Measurements from ENCODE around the gene GOLGA6L1.
"Not testable (repeated sequence)": the region's sequence is repeated elsewhere in the genome, so short reads cannot be mapped to it uniquely, and the experiment has no call there.

The GOLGA6L1 gene, protein sequence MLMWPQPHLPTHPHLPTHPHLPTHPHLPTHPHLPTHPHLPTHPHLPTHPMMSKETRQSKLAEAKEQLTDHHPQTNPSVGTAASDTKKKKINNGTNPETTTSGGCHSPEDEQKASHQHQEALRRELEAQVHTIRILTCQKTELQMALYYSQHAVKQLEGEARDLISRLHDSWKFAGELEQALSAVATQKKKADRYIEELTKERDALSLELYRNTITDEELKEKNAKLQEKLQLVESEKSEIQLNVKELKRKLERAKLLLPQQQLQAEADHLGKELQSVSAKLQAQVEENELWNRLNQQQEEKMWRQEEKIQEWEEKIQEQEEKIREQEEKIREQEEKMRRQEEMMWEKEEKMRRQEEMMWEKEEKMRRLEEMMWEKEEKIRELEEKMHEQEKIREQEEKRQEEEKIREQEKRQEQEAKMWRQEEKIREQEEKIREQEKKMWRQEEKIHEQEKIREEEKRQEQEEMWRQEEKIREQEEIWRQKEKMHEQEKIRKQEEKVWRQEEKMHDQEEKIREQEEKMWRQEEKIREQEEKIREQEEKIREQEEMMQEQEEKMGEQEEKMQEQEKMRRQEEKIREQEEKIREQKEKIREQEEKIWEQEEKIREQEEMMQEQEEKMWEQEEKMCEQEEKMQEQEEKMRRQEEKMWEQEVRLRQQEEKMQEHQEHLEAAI

DNA sequence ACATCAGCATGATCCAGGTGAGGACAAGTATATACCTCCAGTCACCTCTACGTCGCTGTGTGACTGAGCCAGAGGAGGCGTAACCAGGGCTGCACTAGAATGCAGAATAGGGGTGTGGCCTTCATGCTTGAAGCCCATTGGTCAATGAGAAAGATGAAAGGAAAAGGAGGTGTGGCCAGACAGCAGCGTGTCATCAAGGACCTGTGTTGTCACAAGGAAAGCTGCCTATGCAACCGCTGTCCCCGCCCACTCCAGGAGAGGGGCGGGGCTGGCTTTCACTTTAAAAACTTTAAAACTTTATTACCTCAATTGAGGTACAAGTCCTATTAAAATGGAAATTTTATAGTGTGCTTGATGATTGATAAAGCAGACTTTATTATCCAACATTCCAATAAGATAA, at the start of gene GOLGA6L1:
Gene GOLGA6L1, minus strand, starts transcription at position 101 of the 400 bp plus-strand sequence. Its CDS starts 91 bp downstream, at position 10.
- H3K36me3 ChIP-seq (ENCODE audit: insufficient read depth, low read length); H3K4me1 ChIP-seq (ENCODE audit: insufficient read depth, low read length); H3K9me3 ChIP-seq (ENCODE audit: control insufficient read depth, insufficient read depth, low read length); H3K9ac ChIP-seq (ENCODE audit: low read depth, low read length): not testable (repeated sequence)

DNA sequence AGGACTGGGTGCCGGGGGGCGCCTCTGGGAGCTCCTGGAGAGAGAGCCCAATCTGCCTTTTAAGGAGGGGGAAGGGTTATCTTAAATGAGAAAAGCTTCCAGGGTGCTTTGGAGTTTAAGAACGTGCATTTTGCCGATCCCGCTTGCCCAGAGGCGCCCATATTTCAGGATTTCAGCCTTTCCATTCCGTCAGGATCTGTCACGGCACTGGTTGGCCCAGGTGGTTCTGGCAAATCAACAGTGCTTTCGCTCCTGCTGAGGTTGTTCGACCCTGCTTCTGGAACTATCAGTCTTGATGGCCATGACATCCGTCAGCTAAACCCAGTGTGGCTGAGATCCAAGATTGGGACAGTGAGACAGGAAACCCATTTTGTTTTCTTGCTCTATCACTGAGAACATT, 44.6 kb upstream of the GOLGA6L1 start:
- H3K9me3 ChIP-seq (ENCODE audit: control insufficient read depth, insufficient read depth, low read length); H3K4me1 ChIP-seq (ENCODE audit: insufficient read depth, low read length); H3K36me3 ChIP-seq (ENCODE audit: insufficient read depth, low read length); H3K9ac ChIP-seq (ENCODE audit: low read depth, low read length): not testable (repeated sequence)

DNA sequence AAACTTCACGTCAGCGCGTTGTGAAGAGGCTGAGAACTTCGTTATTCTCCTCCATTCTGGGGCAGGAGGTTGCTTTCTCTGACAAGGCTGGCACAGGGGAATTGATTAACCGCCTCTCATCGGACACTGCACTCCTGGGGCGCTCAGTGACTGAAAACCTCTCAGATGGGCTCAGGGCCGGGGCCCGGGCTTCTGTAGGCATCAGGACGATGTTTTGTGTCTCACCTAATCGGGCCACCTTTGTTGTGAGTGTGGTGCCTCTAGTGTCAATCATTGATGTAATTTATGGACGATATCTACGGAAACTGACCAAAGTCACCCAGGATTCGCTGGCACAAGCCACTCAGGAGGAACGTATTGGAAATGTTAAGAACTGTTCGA, 43.9 kb upstream of the GOLGA6L1 start:
- H3K9me3 ChIP-seq (ENCODE audit: control insufficient read depth, insufficient read depth, low read length); H3K4me1 ChIP-seq (ENCODE audit: insufficient read depth, low read length); H3K36me3 ChIP-seq (ENCODE audit: insufficient read depth, low read length): not testable (repeated sequence)
- peak overlapping the region; percentile 48; the same call in 1 of the 2 replicates for H3K9ac ChIP-seq (ENCODE audit: low read depth, low read length)

DNA sequence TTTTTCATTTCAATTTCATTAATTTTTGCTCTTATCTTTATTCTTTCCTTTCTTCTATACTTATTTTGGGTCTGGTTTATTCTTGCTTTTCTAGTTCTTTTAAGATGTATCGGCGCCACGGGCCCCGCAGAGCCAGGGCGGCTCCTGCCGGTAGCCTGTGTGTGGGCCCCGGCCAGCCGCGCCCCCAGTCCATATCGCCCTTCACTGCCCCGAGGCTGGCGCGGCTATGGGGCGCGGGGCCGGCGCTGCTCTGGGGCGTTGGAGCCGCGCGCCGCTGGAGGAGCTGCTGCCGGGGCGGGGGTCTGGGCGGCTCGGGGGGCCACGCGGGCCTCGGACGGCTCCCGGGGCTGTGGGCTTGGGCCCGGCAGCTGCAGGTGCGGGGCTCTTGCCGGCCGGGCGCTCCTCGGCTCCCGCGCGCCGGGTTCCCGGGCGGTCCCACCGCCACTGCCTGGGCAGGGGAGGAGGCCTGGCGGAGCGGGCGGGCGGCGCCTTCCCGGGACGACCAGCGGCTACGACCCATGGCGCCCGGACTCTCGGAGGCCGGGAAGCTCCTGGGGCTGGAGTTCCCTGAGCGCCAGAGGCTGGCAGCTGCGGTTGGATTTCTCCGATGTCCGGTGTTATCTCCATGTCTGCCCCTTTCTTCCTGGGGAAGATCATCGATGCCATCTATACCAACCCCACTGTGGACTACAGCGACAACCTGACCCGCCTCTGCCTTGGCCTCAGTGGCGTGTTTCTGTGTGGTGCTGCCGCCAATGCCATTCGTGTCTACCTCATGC, 43.3 kb upstream of the GOLGA6L1 start:
- peak overlapping the region; percentile 48; the same call in 1 of the 2 replicates for H3K9ac ChIP-seq (ENCODE audit: low read depth, low read length)

DNA sequence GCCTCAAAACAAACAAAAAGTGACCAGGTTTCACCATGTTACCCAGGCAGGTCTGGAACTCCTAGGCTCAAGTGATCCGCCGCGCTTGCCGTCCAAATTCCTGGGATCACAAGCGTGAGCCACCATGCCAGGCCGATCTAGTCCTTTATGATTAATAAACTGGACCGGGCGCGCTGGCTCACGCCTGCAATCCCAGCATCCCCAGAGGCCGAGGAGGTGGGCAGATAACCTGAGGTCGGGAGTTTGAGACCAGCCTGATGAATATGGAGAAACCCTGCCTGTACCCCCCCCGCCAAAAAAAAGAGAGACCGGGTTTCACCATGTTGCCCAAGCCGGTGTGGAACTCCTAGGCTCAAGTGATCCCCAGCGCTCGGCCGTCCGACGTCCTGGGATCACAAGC, 40.1 kb upstream of the GOLGA6L1 start:
- not testable (repeated sequence) for H3K36me3 ChIP-seq (ENCODE audit: insufficient read depth, low read length); H3K4me1 ChIP-seq (ENCODE audit: insufficient read depth, low read length); H3K9me3 ChIP-seq (ENCODE audit: control insufficient read depth, insufficient read depth, low read length); H3K9ac ChIP-seq (ENCODE audit: low read depth, low read length)

More for the DNA sequence above, 43.3 kb upstream of the GOLGA6L1 start:
- H3K4me1 ChIP-seq (ENCODE audit: insufficient read depth, low read length); H3K9me3 ChIP-seq (ENCODE audit: control insufficient read depth, insufficient read depth, low read length); H3K36me3 ChIP-seq (ENCODE audit: insufficient read depth, low read length): not testable (repeated sequence)

DNA sequence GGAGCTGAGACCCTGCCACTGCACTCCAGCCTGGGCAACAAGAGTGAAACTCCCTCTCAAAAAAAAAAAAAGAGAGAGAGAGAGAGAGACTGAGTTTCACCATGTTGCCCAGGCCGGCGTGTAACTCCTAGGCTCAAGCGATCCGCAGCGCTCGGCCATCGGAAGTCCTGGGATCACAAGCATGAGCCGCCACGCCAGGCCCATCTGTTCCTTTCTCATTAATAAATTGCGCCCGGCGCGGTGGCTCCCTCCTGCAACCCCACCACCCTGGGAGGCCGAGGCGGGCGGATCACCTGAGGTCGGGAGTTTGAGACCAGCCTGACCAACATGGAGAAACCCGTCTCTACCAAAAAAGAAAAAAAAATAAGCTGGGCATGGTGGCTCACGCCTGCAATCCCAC, 39.0 kb upstream of the GOLGA6L1 start:
- H3K4me1 ChIP-seq (ENCODE audit: insufficient read depth, low read length); H3K9ac ChIP-seq (ENCODE audit: low read depth, low read length); H3K9me3 ChIP-seq (ENCODE audit: control insufficient read depth, insufficient read depth, low read length); H3K36me3 ChIP-seq (ENCODE audit: insufficient read depth, low read length): not testable (repeated sequence)

DNA sequence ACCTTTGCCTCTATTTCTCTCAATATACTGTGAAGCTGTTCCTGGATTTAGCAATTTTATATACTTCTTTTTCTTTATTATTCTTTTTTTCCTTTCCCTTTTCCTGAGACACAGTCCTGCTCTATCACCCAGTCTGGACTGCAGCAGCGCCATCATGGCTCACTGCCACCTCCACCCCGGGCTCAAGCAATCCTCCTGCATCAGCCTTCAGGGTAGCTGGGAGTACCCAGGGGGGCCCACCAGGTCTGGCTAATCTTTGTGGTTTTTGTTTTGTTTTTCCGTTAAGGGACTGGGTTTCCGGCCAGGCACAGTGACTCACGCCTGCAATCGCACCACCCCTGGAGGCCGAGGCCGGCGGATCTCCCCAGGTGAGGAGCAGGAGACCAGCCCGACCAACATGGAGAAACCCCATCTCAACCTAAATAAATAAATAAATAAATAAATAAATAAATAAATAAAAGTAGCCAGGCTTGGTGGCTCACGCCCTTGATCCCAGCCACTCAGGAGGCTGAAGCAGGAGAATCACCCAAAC, 38.1 kb upstream of the GOLGA6L1 start:
- H3K4me1 ChIP-seq (ENCODE audit: insufficient read depth, low read length); H3K9me3 ChIP-seq (ENCODE audit: control insufficient read depth, insufficient read depth, low read length); H3K36me3 ChIP-seq (ENCODE audit: insufficient read depth, low read length); H3K9ac ChIP-seq (ENCODE audit: low read depth, low read length): not testable (repeated sequence)

DNA sequence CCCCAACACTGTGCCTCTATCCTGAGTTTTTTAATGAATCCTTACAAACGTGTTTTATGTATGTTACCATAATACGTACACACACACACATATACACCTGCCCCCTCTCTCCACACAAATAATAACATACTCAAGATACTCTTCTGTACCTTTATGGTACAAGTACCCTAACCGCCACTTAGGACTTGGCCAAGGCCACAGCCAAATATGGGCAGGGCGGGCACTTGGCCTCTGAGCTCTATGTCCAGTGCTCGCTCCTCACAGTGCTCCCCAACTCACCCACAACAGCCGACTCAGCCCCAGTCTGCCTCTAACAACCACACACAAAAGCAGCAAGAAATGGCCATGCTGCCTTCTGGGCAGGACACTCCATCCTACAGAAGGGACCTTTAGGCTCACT, 3.8 kb downstream of the GOLGA6L1 start:
- not testable (repeated sequence) for H3K4me1 ChIP-seq (ENCODE audit: insufficient read depth, low read length); H3K9ac ChIP-seq (ENCODE audit: low read depth, low read length); H3K36me3 ChIP-seq (ENCODE audit: insufficient read depth, low read length); H3K9me3 ChIP-seq (ENCODE audit: control insufficient read depth, insufficient read depth, low read length)

DNA sequence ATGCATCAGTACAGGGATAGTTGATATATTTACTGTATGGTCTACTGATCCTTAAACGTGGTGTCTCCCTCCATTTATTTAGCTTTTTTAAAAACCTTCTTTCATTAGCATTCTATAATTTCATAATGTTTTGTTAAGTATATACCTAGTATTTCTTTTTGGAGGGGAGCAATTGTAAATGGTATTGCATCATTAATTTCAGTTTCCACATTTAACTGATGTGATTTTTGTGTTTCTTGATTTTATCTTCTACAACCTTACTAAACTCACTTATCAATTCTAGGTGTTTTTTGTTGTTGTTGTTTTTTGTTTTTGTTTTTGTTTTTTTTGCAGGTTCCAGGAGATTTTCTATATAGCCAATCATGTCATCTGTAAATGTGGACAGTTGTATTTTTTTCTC, 18.4 kb downstream of the GOLGA6L1 start:
- Histone ChIP-seq H3K4me1 (ENCODE audit: insufficient read depth, low read length) (no peaks in the 10 kb centered on the region), H3K9me3 (ENCODE audit: control insufficient read depth, insufficient read depth, low read length) (no peaks in the 10 kb centered on the region), H3K9ac (ENCODE audit: low read depth, low read length) (no peak overlapping the region), H3K36me3 (ENCODE audit: insufficient read depth, low read length) (no peaks in the 10 kb centered on the region)

DNA sequence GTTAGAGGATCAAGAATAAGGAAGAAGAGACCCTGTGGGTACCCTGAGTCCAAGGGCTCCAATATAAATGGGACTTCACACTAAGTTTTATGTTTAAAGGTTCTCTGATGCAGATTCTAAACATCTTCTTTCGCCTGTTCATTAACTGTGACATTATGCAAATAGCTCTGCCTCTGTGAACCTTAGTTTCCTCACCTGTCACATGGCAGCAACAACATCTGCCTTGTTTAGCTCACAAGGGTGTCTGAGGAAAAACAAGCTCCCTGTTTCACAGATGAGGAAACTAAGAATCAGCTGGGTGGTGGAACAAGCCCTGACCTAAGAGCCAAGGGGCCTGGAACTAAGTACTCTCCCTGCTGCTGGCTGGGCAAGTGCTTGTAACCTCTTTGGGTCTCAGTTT, 40.8 kb downstream of the GOLGA6L1 start:
- H3K9ac ChIP-seq (ENCODE audit: low read depth, low read length), result no peak overlapping the region
- H3K4me1 ChIP-seq (ENCODE audit: insufficient read depth, low read length), result peaks cover 4% of the 10 kb centered on the region; the same call in 1 of the 2 replicates
- H3K9me3 ChIP-seq (ENCODE audit: control insufficient read depth, insufficient read depth, low read length), result no peaks in the 10 kb centered on the region
- no peaks in the 10 kb centered on the region for H3K36me3 ChIP-seq (ENCODE audit: insufficient read depth, low read length)

DNA sequence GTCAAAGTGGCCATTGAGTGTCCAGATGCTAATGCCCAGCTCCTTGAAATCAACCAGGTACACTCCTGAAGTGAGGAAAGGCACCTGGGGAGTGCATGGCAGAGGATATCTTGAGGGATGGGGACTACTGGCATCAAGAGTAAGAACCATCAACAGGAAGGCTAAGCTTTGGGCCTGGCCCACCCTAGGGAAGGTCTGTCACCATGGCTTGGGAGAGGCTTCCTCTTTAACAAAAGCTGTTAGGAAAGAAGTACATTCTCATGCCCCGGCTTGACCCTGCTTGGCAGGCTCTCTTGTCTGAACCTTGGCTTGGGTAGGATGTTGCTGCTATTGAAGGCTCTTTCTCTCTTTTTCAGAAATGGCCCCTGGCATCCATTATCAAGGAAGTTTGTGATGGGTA, 53.5 kb downstream of the GOLGA6L1 start:
- Histone ChIP-seq H3K36me3 (ENCODE audit: insufficient read depth, low read length) (no peaks in the 10 kb centered on the region), H3K9ac (ENCODE audit: low read depth, low read length) (no peak overlapping the region), H3K4me1 (ENCODE audit: insufficient read depth, low read length) (no peaks in the 10 kb centered on the region), H3K9me3 (ENCODE audit: control insufficient read depth, insufficient read depth, low read length) (no peaks in the 10 kb centered on the region)

DNA sequence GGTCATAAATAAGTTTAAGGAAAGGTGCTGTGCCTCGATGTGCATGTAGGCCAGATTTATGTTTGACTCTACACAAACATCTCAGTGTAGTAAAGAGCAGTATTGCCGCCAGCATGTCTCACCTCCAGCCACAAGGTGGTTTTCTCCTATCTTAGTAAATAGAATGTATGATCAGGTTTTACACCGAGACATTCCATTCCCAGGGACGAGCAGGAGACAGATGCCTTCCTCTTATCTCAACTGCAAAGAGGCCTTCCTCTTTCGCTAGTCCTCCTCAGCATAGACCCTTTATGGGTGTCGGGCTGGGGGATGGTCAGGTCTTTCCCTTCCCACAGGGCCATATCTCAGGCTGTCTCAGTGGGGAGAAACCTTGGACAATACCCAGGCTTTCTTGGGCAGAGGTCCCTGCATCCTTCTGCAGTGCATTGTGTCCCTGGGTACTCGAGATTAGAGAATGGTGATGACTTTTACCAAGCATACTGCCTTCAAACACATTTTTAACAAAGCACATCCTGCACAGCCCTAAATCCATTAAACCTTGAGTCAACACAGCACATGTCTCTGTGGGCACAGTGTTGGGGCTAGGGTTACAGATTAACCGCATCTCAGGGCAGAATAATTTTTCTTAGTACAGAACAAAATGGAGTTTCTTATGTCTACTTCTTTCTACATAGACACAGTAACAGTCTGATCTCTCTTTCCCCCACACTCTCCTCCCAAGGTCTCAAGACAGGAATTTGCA, 54.5 kb downstream of the GOLGA6L1 start:
- H3K9me3 ChIP-seq (ENCODE audit: control insufficient read depth, insufficient read depth, low read length); H3K36me3 ChIP-seq (ENCODE audit: insufficient read depth, low read length); H3K9ac ChIP-seq (ENCODE audit: low read depth, low read length); H3K4me1 ChIP-seq (ENCODE audit: insufficient read depth, low read length): not testable (repeated sequence)

DNA sequence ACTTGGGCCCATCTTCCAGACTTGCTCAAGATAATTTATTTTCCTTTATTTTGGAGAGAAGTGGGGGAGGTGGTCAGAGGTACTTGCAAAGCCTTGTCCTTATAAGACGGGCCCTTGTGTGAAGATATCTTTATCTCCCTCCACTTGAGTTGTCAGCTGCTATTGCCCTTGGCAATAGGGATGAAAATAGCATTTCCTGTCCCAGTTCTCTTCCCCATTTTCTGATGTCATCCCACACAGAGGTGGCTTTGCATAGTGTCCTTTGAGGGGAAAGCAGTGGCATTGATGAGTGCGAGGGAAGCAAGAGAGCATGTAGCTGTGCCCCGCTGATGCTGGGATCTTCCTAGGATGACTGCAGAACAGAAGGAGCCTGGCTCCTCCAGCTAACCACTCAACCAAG, 55.4 kb downstream of the GOLGA6L1 start:
- Histone ChIP-seq H3K9ac (ENCODE audit: low read depth, low read length) (no peak overlapping the region), H3K9me3 (ENCODE audit: control insufficient read depth, insufficient read depth, low read length) (no peaks in the 10 kb centered on the region), H3K36me3 (ENCODE audit: insufficient read depth, low read length) (no peaks in the 10 kb centered on the region), H3K4me1 (ENCODE audit: insufficient read depth, low read length) (no peaks in the 10 kb centered on the region)

DNA sequence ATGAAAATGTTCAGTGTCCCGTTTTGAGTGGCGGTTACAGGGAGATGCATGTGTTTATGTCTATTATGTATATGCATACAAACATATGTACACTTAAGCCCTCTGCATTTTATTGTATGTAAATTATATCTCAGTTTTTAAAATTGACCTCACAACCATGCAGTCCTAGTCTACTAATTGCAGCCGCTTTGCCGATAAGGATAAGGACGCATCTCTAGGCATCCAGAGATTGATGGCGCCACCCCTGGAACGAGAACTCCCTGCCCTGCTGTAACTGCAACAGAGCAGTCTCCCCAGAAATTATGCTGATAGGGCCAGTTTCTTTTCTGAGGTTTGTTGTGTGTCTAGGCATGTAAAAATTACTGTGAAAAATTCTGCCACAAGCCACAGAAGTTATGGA, 56.9 kb downstream of the GOLGA6L1 start:
- H3K9ac ChIP-seq (ENCODE audit: low read depth, low read length), result no peak overlapping the region
- H3K4me1 ChIP-seq (ENCODE audit: insufficient read depth, low read length), result no peaks in the 10 kb centered on the region
- no peaks in the 10 kb centered on the region for H3K36me3 ChIP-seq (ENCODE audit: insufficient read depth, low read length)
- H3K9me3 ChIP-seq (ENCODE audit: control insufficient read depth, insufficient read depth, low read length), result no peaks in the 10 kb centered on the region
